Esophagus mucosa (tissue), 1 donor: ENCODE data around the gene CXCL16. TPM values are rescaled to one million over a fixed set of nuclear protein-coding genes. Genes with fewer than 3 reads are reported as not detected.
"Not testable (repeated sequence)": the region's sequence is repeated elsewhere in the genome, so short reads cannot be mapped to it uniquely, and the experiment has no call there.

ENCODE experiments used
- ATAC-seq: fragments of 200-7000 bp; cut with Tn5 transposase; one replicate; pipeline ENCODE4 v1.9.1; 2020
- total RNA-seq: library from RNA; stranded (reverse); gene quantifications from one replicate; pipeline ENCODE4 v1.2.4, GENCODE V29; 2023
- donor health status: DM: yes; HTN: yes; CAD: no.

CXCL16 gene
- total RNA-seq, 1 donor from 2014 or later, result 15.7 TPM

GRCh38 chr17:4720787-4721186 is 18.9 kb downstream of the CXCL16 start:
- no peak for ATAC-seq

GRCh38 chr17:4719684-4720221 is 20.0 kb downstream of the CXCL16 start:
- ATAC-seq, result peak; percentile 14

GRCh38 chr17:4719146-4719545 is 20.6 kb downstream of the CXCL16 start:
- ATAC-seq, result no peak

GRCh38 chr17:4718276-4718675 is 21.5 kb downstream of the CXCL16 start:
- no peak for ATAC-seq

- ATAC-seq, result peak; percentile 5
Measured at GRCh38 chr17:4717791-4718190, 21.9 kb downstream of the CXCL16 start.

- no peak for ATAC-seq
Measured at GRCh38 chr17:4716081-4716480, 23.6 kb downstream of the CXCL16 start.

GRCh38 chr17:4715063-4715744 is 24.5 kb downstream of the CXCL16 start:
- ATAC-seq, result no peak

GRCh38 chr17:4714340-4715062 is 25.2 kb downstream of the CXCL16 start:
- ATAC-seq, result not testable (repeated sequence)

GRCh38 chr17:4712526-4712925 is 27.2 kb downstream of the CXCL16 start:
- no peak for ATAC-seq

- no peak for ATAC-seq
Measured at GRCh38 chr17:4711661-4712181, 28.0 kb downstream of the CXCL16 start.

GRCh38 chr17:4710693-4711634 is 28.8 kb downstream of the CXCL16 start:
- ATAC-seq, result peak; percentile 6

GRCh38 chr17:4709794-4710692 is 29.7 kb downstream of the CXCL16 start, which contains the start of gene ARRB2:
ARRB2 (plus strand) TSS chr17:4710632; CDS start chr17:4710722, 90 bp downstream.
- peak; percentile 93 for ATAC-seq

GRCh38 chr17:4708436-4708835 is 31.3 kb downstream of the CXCL16 start:
- no peak for ATAC-seq

GRCh38 chr17:4706121-4706520 is 33.6 kb downstream of the CXCL16 start:
- ATAC-seq, result no peak

GRCh38 chr17:4704991-4705390 is 34.7 kb downstream of the CXCL16 start:
- no peak for ATAC-seq

GRCh38 chr17:4704574-4704907 is 35.2 kb downstream of the CXCL16 start:
- not testable (repeated sequence) for ATAC-seq

- ATAC-seq, result no peak
Measured at GRCh38 chr17:4703330-4703691, 36.4 kb downstream of the CXCL16 start.

GRCh38 chr17:4701116-4701515 is 38.6 kb downstream of the CXCL16 start:
- ATAC-seq, result no peak

- not testable (repeated sequence) for ATAC-seq
Measured at GRCh38 chr17:4699401-4700056, 40.2 kb downstream of the CXCL16 start.

- no peak for ATAC-seq
Measured at GRCh38 chr17:4696437-4696805, 43.3 kb downstream of the CXCL16 start.

GRCh38 chr17:4693416-4693815 is 46.3 kb downstream of the CXCL16 start:
- ATAC-seq, result no peak
